B cell (primary cell): ENCODE data around the gene SGF29. TPM values are rescaled to one million over a fixed set of nuclear protein-coding genes. Genes with fewer than 3 reads are reported as not detected.

Experiments used
- ATAC-seq: fragments of 200-7000 bp; cut with Tn5 transposase; one replicate; pipeline ENCODE4 v1.10.0; 2021; ENCODE audit warnings: low read depth, mild to moderate bottlenecking, moderate number of reproducible peaks, moderate library complexity
- CTCF ChIA-PET: fragments of 350-600 bp; sonication (Branson Sonifier 250); formaldehyde crosslinking; loops from one replicate; lab custom pipeline; 2021; ENCODE audit warnings: antibody characterized with exemption, inconsistent platforms; lab: Charles Lee
- POLR2A ChIA-PET: fragments of 350-600 bp; sonication (Branson Sonifier 250); formaldehyde crosslinking; loops from one replicate; lab custom pipeline; 2021; ENCODE audit warnings: antibody characterized with exemption; lab: Charles Lee
- DNase-seq: peaks from one replicate; pipeline ENCODE4 v3.0.0; 2013
- H2AFZ ChIP-seq: 2 replicates; pipeline ENCODE4 v1.6.1; 2012; ENCODE audit warnings: mild to moderate bottlenecking, low read depth, low read length; ENCODE audit not compliant: insufficient read depth, poor library complexity, severe bottlenecking
- H3K27ac ChIP-seq, 2 donors: 1 replicate in 1 of 2; 2 replicates in 1 of 2; pipeline ENCODE4 v1.5.1; 2012 to 2013; ENCODE audit warnings: low read length in 2 of 2, mild to moderate bottlenecking in 2 of 2, moderate library complexity in 1 of 2
- H3K27me3 ChIP-seq, 4 experiments: fragments of 200-600 bp in 1 of 4; sonication (generic) in 1 of 4; replicated peaks in 1 of 4; 1 replicate in 2 of 4; 2 replicates in 2 of 4; pipeline versions ENCODE4 v1.6.1 to v1.7.0; 2013 to 2016; ENCODE audit warnings: low read length in 3 of 4, mild to moderate bottlenecking in 2 of 4, mixed read lengths in 1 of 4, moderate library complexity in 1 of 4; ENCODE audit not compliant: insufficient read depth in 4 of 4, control insufficient read depth in 3 of 4; ENCODE audit errors: control extremely low read depth in 1 of 4
- H3K36me3 ChIP-seq, 2 experiments: replicated peaks in 1 of 2; 1 replicate in 1 of 2; 2 replicates in 1 of 2; pipeline versions ENCODE4 v1.6.1 to v1.7.1; 2013; ENCODE audit warnings: low read length in 1 of 2; ENCODE audit not compliant: insufficient read depth in 2 of 2, control insufficient read depth in 1 of 2; ENCODE audit errors: control extremely low read depth in 1 of 2, extremely low read depth in 1 of 2
- H3K4me1 ChIP-seq, 2 donors: fragments of 200-600 bp in 1 of 2; sonication (generic) in 1 of 2; 1 replicate in 1 of 2; 2 replicates in 1 of 2; pipeline versions ENCODE4 v1.5.1 to v1.6.1; 2013 to 2017; ENCODE audit warnings: low read length in 2 of 2; ENCODE audit not compliant: control insufficient read depth in 2 of 2, insufficient read depth in 2 of 2
- H3K4me2 ChIP-seq: replicated peaks from 2 replicates; pipeline ENCODE3; 2012; ENCODE audit warnings: mild to moderate bottlenecking, low read depth, low read length; ENCODE audit not compliant: poor library complexity, severe bottlenecking
- H3K4me3 ChIP-seq, 5 experiments: fragments of 200-600 bp in 1 of 5; sonication (generic) in 1 of 5; 1 replicate in 3 of 5; 2 replicates in 2 of 5; pipeline versions ENCODE4 v1.5.1 to v1.7.0; 2011 to 2016; ENCODE audit warnings: low read length in 4 of 5, mild to moderate bottlenecking in 4 of 5, low read depth in 2 of 5, control low read depth in 1 of 5, moderate library complexity in 1 of 5; ENCODE audit not compliant: insufficient read depth in 1 of 5; ENCODE audit errors: control extremely low read depth in 1 of 5, extremely low read depth in 1 of 5
- H3K79me2 ChIP-seq: fragments of 200-600 bp; sonication (generic); one replicate; pipeline ENCODE4 v1.6.0; 2016; ENCODE audit warnings: low read length; ENCODE audit not compliant: control insufficient read depth, insufficient read depth
- H3K9ac ChIP-seq: fragments of 200-600 bp; sonication (generic); 2 replicates; pipeline ENCODE4 v1.6.1; 2017; ENCODE audit warnings: mild to moderate bottlenecking, low read length, moderate library complexity
- H3K9me3 ChIP-seq, 3 donors: one replicate each; pipeline versions ENCODE4 v1.6.1 to v1.7.1; 2013; ENCODE audit warnings: low read length in 2 of 3; ENCODE audit not compliant: control insufficient read depth in 2 of 3, insufficient read depth in 1 of 3; ENCODE audit errors: control extremely low read depth in 1 of 3
- H4K20me1 ChIP-seq: 2 replicates; pipeline ENCODE4 v1.6.0; 2012; ENCODE audit warnings: mild to moderate bottlenecking, low read length; ENCODE audit not compliant: insufficient read depth, control insufficient read depth, poor library complexity, severe bottlenecking
- H3K27ac Mint-ChIP-seq: one replicate; pipeline ENCODE4 v1.8.0; 2021; ENCODE audit warnings: mixed read lengths
- H3K27me3 Mint-ChIP-seq: one replicate; pipeline ENCODE4 v1.8.0; 2021; ENCODE audit warnings: mixed read lengths
- H3K4me1 Mint-ChIP-seq: one replicate; pipeline ENCODE4 v1.8.0; 2021; ENCODE audit warnings: mixed read lengths
- H3K4me3 Mint-ChIP-seq: one replicate; pipeline ENCODE4 v1.8.0; 2021; ENCODE audit warnings: mixed read lengths
- H3K9me3 Mint-ChIP-seq: one replicate; pipeline ENCODE4 v1.8.0; 2022; ENCODE audit warnings: mixed read lengths; ENCODE audit not compliant: insufficient read depth
- CTCF ChIP-seq: fragments of 200-600 bp; IDR thresholded peaks from one replicate; pipeline ENCODE4 v1.8.0; 2022; ENCODE audit warnings: antibody characterized with exemption, mild to moderate bottlenecking
- EZH2 ChIP-seq: IDR thresholded peaks from 2 replicates; pipeline ENCODE4 v1.6.1; 2012; ENCODE audit warnings: borderline replicate concordance, low read depth, mild to moderate bottlenecking, moderate library complexity, low read length; ENCODE audit not compliant: insufficient read depth, poor library complexity, severe bottlenecking
- WGBS: methylation state at CpG from one replicate; pipeline ENCODE4 v1.1.5; 2013; ENCODE audit warnings: missing lambda C conversion rate; ENCODE audit not compliant: insufficient coverage; 5-methylcytosine and 5-hydroxymethylcytosine counted together
- intact Hi-C: fragments of 100-400 bp; cut with micrococcal nuclease; formaldehyde crosslinking; loops from one replicate; pipeline ENCODE4 v1.10.0; 2022
- polyA plus RNA-seq: library from polyadenylated mRNA; depleted of rRNA; stranded (reverse); fragments of >200 nt; gene quantifications from 2 replicates; pipeline ENCODE4 v1.2.3, GENCODE V29; 2012
- total RNA-seq, 2 donors: library from RNA; stranded (reverse); fragments of 120-200 nt in 1 of 2; gene quantifications; 1 replicate in 1 of 2; 2 replicates in 1 of 2; pipeline versions ENCODE4 v1.2.3 to v1.2.4, GENCODE V29; 2013 to 2022

Gene SGF29
- total and polyA plus RNA-seq, 2 donors (not counting 1 experiment from before 2014, with no cell fraction given) = 24.0 to 52.9 TPM

- H3K4me1 Mint-ChIP-seq = peaks cover 10% of the 10 kb centered on the region
- no peaks in the 10 kb centered on the region for H3K4me1 ChIP-seq
- intact Hi-C loops = no loop called here
- no peaks in the 10 kb centered on the region for H3K36me3 ChIP-seq
- TF ChIP-seq EZH2 (no peak), CTCF (no peak)
- no peak overlapping the region for H2AFZ ChIP-seq
- no peaks in the 10 kb centered on the region for H4K20me1 ChIP-seq
- no peaks in the 10 kb centered on the region for H3K9me3 ChIP-seq
- H3K9ac ChIP-seq = no peak overlapping the region
- H3K27me3 Mint-ChIP-seq = peaks cover 11% of the 10 kb centered on the region
- H3K4me3 ChIP-seq = no peak overlapping the region
- H3K9me3 Mint-ChIP-seq = no peaks in the 10 kb centered on the region
- no peaks in the 10 kb centered on the region for H3K27me3 ChIP-seq
- no peaks in the 10 kb centered on the region for H3K79me2 ChIP-seq
- H3K27ac ChIP-seq = no peak overlapping the region
- H3K4me2 ChIP-seq = no peak overlapping the region
- DNase-seq (no peak), ATAC-seq (no peak)
- ChIA-PET CTCF (no interaction called here), POLR2A (no interaction called here)
- no peak overlapping the region for H3K4me3 Mint-ChIP-seq
- 88% methylated on average over 4 of the region's 7 CpGs for WGBS
- no peak overlapping the region for H3K27ac Mint-ChIP-seq
Observed at GRCh38 chr16:28520672-28521071, 33.0 kb upstream of the SGF29 start.

GRCh38 chr16:28521436-28521835 is 32.3 kb upstream of the SGF29 start:
- Mint-ChIP-seq H3K27ac (no peak overlapping the region), H3K4me1 (peaks cover 10% of the 10 kb centered on the region), H3K27me3 (peaks cover 11% of the 10 kb centered on the region), H3K9me3 (no peaks in the 10 kb centered on the region), H3K4me3 (no peak overlapping the region)
- H3K27ac ChIP-seq = no peak overlapping the region
- ATAC-seq = no peak
- no peak overlapping the region for H2AFZ ChIP-seq
- no peaks in the 10 kb centered on the region for H3K9me3 ChIP-seq
- H3K4me3 ChIP-seq = no peak overlapping the region
- H3K79me2 ChIP-seq = no peaks in the 10 kb centered on the region
- ChIA-PET CTCF (interaction anchor here (0.8 kb wide), 1 partner anchor 19 kb away, joined by 3 read pairs; no protein-coding TSS in a partner anchor), POLR2A (no interaction called here)
- H3K4me1 ChIP-seq = no peaks in the 10 kb centered on the region
- intact Hi-C loops = no loop called here
- H4K20me1 ChIP-seq = no peaks in the 10 kb centered on the region
- no peak overlapping the region for H3K4me2 ChIP-seq
- no peaks in the 10 kb centered on the region for H3K27me3 ChIP-seq
- WGBS = 76% methylated on average over 6 of the region's 6 CpGs
- no peak for DNase-seq
- no peaks in the 10 kb centered on the region for H3K36me3 ChIP-seq
- H3K9ac ChIP-seq = no peak overlapping the region
- no peak for TF ChIP-seq CTCF
- TF ChIP-seq EZH2 = no peak
